ENCODE data around the gene LMTK2.

LMTK2 gene

GRCh38 chr7:98106647-98107312, at the start of gene LMTK2:
Gene LMTK2 (plus strand): TSS chr7:98106862. CDS start chr7:98107178, 316 bp downstream.
- DNase-seq: peak; percentile 96

GRCh38 chr7:98057157-98057556, 49.5 kb upstream of the LMTK2 start:
- DNase-seq: no peak

- no peak for DNase-seq
These were observed 48.5 kb upstream of the LMTK2 start for GRCh38 chr7:98058186-98058585.

- no peak for DNase-seq
These were observed 42.4 kb upstream of the LMTK2 start for GRCh38 chr7:98064233-98064632.

GRCh38 chr7:98066208-98066607, 40.5 kb upstream of the LMTK2 start:
- DNase-seq: no peak

- no peak for DNase-seq
These were observed 39.6 kb upstream of the LMTK2 start for GRCh38 chr7:98066934-98067507.

GRCh38 chr7:98073047-98073446, 33.6 kb upstream of the LMTK2 start:
- no peak for DNase-seq

GRCh38 chr7:98075801-98076200, 30.9 kb upstream of the LMTK2 start:
- DNase-seq: no peak

GRCh38 chr7:98077762-98078161, 28.9 kb upstream of the LMTK2 start:
- DNase-seq: no peak

GRCh38 chr7:98078197-98078870, 28.3 kb upstream of the LMTK2 start:
- DNase-seq: no peak

GRCh38 chr7:98079891-98080648, 26.6 kb upstream of the LMTK2 start:
- no peak for DNase-seq

GRCh38 chr7:98081319-98081718, 25.3 kb upstream of the LMTK2 start:
- no peak for DNase-seq

- DNase-seq: no peak
These were observed 22.0 kb upstream of the LMTK2 start for GRCh38 chr7:98084631-98085030.

- no peak for DNase-seq
These were observed 21.0 kb upstream of the LMTK2 start for GRCh38 chr7:98085674-98086073.

GRCh38 chr7:98086281-98086718, 20.4 kb upstream of the LMTK2 start:
- DNase-seq: no peak

- DNase-seq: no peak
These were observed 18.6 kb upstream of the LMTK2 start for GRCh38 chr7:98088109-98088508.

- DNase-seq: no peak
These were observed 16.5 kb upstream of the LMTK2 start for GRCh38 chr7:98090116-98090515.

- DNase-seq: no peak
These were observed 15.6 kb upstream of the LMTK2 start for GRCh38 chr7:98091061-98091460.

- DNase-seq: no peak
These were observed 15.1 kb upstream of the LMTK2 start for GRCh38 chr7:98091523-98091922.

- DNase-seq: no peak
These were observed 9.5 kb upstream of the LMTK2 start for GRCh38 chr7:98097042-98097645.

- no peak for DNase-seq
These were observed 6.6 kb upstream of the LMTK2 start for GRCh38 chr7:98100088-98100487.

GRCh38 chr7:98102170-98102569, 4.5 kb upstream of the LMTK2 start:
- no peak for DNase-seq

- peak; percentile 23 for DNase-seq
These were observed 619 bp upstream of the LMTK2 start for GRCh38 chr7:98105942-98106544.

Data from activated naive CD4-positive, alpha-beta T cell treated with anti-CD3 and anti-CD28 coated beads, Interleukin-2, amount 50 U/mL, for 16 hours (primary cell).